ENCODE data around the gene SLMAP.

Gene SLMAP

DNA sequence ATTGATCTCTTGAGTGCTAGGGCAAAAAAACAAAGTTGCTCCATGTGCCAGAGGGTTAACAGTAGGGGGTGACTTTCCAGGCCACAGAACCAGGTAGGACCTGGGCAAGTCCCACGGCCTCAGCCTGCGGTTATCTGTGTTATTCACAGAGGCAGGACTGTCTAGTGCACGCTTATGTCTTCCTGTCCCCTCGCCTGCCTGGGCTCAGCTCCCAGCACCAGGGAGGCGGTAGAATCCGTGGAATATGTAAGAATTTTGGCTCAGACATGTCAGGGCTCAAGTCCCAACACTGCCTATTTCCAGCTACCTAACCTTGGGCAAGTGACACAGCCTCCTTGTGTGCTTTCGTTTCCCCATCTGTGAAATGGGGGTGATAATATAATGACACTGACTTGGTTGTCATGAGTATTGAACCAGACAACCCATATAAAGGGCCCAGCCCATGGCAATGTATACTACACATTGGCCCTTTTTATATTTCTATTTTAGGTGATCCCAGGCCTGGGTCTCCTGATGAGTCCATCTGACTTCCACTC is 207.8 kb downstream of the SLMAP start:
- no peak for DNase-seq

DNA sequence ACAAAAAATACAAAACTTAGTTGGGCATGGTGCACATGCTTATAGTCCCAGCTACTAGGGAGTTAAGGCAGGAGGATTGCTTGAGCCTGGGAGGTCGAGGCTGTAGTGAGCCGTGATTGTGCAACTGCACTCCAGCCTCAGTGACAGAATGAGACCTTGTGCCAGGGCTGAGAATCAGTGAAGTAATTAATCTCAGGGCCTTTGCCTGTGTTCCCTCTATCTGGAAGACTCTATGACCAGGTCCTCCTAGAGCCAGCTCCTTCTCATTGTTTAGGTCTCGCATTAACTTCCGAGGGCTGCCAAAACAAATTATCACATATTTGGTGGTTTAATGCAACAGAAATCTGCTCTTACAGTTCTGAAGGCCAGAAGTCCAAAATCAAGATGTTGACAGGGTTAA is 210.7 kb downstream of the SLMAP start:
- DNase-seq: no peak

DNA sequence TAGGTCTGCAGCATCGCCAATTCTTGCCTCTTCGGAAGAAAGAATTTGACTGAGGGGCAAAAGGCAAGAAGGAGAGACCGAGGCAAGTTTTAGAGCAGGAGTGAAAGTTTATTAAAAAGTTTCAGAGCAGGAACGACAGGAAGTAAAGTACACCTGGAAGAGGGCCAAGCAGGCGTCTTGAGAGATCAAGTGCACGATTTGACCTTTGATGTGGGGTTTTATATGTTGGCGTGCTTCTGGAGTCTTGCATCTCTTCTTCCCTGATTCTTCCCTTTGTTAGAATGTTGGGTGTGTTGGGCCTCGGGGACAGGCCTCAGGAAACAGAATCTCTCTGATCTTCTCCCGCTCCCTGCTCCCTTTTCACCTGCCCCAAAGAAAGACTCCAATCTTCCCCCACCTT is 211.5 kb downstream of the SLMAP start:
- no peak for DNase-seq

DNA sequence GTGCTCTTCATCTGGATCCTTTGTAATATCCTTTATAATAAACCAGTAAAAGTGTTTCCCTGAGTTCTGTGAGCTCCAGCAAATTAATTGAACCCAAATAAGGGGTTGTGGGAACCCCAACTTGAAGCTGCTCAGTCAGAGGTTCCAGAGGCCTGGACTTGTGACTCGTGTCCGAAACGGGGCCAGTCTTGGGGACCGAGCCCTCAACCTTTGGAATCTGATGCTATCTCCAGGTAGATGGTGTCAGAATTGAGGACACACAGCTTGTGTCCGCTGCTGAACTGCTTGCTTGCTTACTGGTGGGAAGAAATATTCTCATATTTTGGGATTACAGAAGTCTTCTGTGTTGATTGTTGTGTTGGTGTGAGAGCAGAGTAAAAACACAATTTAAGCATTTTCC is 212.4 kb downstream of the SLMAP start:
- DNase-seq: no peak

DNA sequence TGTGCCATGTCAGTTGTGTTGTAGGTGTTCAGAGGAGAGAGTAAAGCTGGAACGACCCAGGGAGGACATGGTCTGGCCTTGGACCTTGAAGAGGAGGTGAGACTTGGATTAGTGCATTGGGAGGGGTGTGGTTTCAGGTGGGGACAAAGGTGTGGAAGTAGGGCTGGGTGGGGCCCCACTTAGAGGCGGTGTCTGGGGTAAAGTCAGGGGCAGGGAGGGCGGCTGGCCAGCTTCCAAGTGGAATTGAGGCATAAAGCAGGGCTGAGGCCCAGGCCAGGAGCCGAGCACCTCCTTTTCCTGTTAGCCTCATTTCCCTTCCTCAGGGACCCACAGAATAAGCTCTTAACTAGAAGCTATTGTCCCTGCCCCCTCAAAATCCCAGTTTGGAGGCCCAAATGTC is 215.9 kb downstream of the SLMAP start:
- DNase-seq: no peak

DNA sequence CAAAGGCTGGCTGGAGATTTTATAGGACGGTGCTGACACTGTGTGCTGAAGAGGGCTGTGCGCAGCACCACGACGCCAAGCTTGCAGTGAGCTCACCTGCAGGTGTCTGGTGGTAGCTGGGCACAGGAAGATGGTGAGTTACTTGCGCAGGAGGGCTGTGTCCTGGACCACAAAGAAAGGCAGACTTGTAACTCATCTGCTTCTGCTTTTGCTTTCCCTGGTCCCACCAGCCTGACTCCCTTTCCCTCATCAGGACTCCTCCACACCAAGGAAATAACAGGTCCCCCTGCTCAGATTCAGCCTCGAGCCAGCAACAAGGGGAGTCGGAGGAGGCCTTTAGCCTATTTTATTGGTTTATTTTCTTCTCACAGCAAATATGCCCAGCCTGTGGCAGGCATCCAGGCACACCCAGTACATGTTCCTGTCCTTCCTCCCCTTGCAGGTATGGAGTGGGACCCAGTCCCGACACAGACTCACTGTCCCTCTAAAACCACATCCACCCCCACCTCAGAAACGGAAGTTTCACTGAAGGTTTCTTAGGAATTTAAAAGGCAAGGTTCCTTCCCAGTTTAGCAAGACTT is 216.5 kb downstream of the SLMAP start:
- no peak for DNase-seq

DNA sequence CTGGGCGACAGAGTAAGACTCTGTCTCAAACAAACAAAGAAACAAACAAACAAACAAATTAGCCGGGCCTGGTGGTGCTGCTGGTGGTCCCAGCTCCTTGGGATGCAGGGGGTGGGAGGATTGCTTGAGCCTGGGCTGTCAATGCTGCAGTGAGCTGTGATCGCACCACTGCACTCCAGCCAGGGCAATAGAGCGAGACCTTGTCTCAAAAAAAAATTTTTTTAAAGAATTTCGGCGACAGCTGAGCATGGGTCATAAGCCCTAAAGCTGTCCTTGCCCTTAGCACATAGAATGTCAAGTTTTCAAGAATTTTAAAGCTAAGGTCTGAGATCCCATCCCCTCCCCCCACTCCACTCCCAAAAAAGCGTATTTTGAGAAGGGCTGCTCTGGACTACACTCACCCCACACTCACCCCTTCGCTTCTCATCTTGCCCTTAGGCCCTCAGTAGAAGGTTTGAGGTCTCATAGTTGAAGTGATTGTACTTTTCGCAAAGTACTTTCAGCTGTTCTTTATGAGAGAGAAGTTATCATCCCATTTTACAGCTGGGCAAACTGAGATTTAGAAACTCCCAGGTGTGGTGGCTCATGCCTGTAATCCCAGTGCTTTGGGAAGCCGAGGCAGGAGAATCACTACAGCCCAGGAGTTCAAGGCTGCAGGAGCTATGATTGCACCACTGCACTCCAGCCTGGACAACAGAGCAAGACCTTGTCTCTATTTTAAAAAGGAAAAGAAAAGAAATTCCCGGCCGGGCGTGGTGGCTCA is 217.8 kb downstream of the SLMAP start:
- DNase-seq: no peak

DNA sequence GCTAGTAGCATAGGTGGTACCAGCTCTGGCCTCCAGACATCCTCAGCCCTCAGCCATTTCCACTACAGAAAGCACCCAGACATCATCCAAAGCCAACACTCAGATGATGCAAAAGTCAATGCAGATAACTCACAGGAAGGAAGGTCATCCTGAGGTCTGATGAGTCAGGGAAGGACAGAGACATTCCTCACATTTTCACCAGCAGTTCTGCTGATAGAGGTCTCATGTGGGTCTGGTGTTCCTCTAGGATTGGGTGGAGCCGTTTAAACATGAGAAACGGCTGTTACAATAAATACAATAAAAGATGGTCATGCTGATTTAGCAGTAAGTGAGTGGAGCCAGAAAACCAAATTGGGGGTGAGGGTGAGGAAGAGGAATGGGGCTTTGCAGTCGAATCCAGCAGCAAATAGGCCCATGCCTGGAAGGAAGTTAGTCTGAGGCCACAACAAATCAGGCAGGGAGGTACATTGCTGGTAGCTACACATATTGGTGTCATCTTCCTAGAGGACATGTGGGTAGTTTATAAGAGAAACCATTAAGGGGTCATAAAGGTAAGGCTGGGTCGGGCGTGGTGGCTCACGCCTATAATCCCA is 218.8 kb downstream of the SLMAP start:
- no peak for DNase-seq

DNA sequence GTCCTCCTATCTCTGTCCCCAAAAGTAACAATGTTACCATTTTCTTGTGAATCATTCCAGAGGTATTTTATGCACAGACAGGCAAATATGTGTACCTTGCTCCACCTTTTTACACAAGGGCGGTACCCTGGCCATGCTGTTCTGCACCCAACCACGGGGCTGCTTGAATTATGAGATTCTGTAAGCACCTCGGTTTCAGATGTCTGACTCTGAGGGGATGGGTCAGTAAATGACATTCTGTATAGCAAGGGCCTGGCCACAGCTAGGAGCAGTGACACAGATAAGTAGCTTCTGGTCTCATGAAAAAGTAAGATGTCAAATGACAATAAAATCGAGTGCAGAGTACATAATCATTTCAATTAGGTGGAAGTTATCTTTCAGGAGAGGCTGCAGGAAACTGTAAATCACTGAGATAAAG is 221.7 kb downstream of the SLMAP start:
- no peak for DNase-seq

DNA sequence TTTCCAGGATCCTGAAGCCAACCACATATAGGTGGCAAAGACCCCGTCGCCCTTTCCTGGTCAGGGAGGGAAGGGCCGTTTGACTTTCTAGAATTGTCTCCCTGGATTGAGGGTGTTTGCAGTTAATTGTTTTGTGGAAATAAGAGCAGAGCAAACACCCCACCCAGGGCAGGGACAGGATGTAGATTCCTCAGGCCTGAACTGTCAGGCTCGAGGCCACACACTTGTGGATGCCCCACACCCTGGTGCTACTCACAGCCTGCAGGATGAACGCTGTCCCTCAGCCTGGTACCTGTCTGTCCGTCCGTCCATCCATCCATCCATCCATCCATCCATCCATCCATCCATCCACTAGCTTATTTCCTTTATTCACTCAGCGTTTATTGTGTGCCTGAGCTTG is 222.2 kb downstream of the SLMAP start:
- DNase-seq: no peak
